Epidermal melanocyte (primary cell): ENCODE measurements around the gene LY9.
"Not testable (repeated sequence)": the region's sequence is repeated elsewhere in the genome, so short reads cannot be mapped to it uniquely, and the experiment has no call there.

ENCODE experiments used
- DNase-seq: peaks from one replicate; pipeline ENCODE4 v3.0.0; 2011; ENCODE audit warnings: low spot score; ENCODE audit not compliant: insufficient read length

LY9 gene

GRCh38 chr1:160863774-160864131 lies 67.8 kb downstream of the LY9 start:
- no peak for DNase-seq

- no peak for DNase-seq
These were observed 68.2 kb downstream of the LY9 start for GRCh38 chr1:160864173-160864572.

DNA sequence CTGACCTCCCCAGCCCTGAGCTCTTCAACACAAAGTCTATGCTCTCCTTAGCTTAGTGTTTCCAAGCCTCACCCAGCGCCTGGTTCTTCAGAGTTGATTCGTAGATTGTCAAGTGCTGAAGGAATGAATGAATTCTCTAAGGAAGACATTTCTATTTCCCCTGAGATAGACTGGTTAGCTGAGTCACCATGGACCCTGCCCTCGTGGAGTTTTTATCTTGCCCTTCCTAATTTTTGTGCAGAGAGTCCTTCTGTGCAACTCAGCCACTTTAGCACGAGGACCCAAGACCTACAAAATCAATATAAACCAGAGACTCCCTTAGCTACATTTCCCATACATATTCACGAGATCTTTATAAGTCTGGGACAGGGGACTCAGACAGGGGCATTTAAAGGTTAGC lies 69.4 kb downstream of the LY9 start:
- DNase-seq: no peak

DNA sequence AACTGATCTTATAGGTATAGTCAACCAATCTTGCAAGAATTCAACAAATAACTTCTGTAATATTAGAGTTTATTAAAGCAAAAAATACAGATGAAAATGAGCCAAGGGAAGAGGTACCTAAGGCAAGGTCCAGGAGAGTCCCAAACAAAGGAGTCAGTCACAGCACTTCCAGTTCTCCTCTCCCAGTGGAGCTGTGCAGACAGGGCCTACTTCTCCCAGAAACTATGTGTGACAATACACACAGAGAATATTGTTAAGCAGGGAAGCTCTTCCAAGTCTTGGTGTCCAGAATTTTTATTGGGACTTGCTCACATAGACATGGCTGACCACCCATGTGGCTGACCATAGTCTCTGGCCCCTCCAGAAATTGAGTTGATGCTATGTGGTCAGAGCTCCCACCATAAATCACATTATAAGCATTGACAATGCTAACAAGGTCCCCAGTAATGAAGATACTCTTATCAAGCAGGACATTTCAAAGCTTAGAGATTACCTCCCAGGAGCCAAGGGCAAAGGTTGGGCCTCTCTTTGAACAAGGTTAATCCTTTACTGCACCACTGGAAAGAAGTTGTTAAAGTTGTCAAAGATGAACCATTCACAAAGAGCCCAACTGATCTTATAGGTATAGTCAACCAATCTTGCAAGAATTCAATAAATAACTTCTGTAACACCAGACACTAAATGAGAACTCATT lies 70.2 kb downstream of the LY9 start:
- no peak for DNase-seq

DNA sequence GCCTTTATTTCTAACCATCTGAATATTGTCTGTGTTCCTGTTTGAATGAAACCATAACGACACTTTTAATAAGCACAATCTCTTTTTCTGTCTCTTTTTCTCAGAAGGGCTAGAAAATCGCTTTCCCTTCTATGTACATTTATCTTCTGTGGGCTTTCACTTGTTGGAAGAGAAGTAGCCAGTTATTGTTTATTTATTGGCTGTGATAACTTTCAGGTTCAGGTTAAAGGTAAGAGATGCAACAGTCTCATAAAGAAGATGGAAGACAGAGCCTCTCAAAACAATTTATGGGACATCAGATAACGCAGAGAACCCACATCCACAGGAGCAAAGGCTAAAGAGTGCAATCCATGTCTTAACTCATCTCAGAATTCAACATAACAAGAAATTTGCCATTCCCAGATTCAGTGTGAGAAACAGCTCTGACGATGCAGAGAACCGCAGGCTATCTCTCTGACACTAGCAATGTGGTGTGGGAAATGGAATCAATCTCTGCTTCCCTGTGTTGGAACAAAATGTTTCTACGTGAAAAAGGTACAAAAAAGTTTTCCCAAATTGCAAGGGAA lies 70.8 kb downstream of the LY9 start:
- no peak for DNase-seq

GRCh38 chr1:160867651-160868050 lies 71.7 kb downstream of the LY9 start:
- DNase-seq: not testable (repeated sequence)

GRCh38 chr1:160868141-160868540 lies 72.2 kb downstream of the LY9 start:
- DNase-seq: no peak

- DNase-seq: no peak
These were observed 79.0 kb downstream of the LY9 start for GRCh38 chr1:160874935-160875334.

GRCh38 chr1:160875591-160875990 lies 79.6 kb downstream of the LY9 start:
- DNase-seq: not testable (repeated sequence)

GRCh38 chr1:160876311-160876710 lies 80.3 kb downstream of the LY9 start:
- DNase-seq: no peak

DNA sequence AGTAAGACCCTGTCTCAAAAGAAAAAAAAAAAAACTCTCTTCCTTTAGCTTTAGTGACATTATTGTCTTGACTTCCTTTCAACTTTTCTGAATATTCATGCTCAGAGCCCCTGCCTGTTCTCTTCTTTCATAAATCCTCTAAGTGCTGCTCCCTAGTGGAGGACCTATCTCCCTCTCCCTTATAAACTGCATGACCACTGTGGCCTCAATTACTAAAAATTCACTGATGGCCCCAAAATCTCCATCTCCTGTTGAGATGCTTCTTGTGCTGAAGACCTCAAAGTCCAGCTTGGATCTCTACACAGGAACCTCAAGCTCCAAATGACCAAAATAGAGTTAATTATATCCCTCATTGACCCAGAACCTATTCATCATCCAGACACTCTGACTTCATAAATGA lies 81.2 kb downstream of the LY9 start:
- DNase-seq: no peak
